Upper lobe of right lung (tissue), 1 donor: ENCODE measurements around the gene CC2D1B. TPM values are rescaled to one million over a fixed set of nuclear protein-coding genes. Genes with fewer than 3 reads are reported as not detected.

Source experiments
- ATAC-seq: fragments of 200-7000 bp; cut with Tn5 transposase; one replicate; pipeline ENCODE4 v1.9.1; 2020; ENCODE audit warnings: mild to moderate bottlenecking, moderate library complexity
- DNase-seq: peaks from one replicate; pipeline ENCODE4 v3.0.0-alpha.2; 2020
- H3K27ac ChIP-seq: fragments of 200-600 bp; one replicate; pipeline ENCODE4 v1.8.0; 2022
- H3K27me3 ChIP-seq: fragments of 200-600 bp; one replicate; pipeline ENCODE4 v1.8.0; 2022; ENCODE audit warnings: mild to moderate bottlenecking
- H3K36me3 ChIP-seq: fragments of 200-600 bp; one replicate; pipeline ENCODE4 v1.8.0; 2022
- H3K4me1 ChIP-seq: fragments of 200-600 bp; one replicate; pipeline ENCODE4 v1.8.0; 2022
- H3K4me3 ChIP-seq: fragments of 200-600 bp; one replicate; pipeline ENCODE4 v1.8.0; 2022; ENCODE audit warnings: mild to moderate bottlenecking
- H3K9me3 ChIP-seq: fragments of 200-600 bp; one replicate; pipeline ENCODE4 v1.8.0; 2022
- CTCF ChIP-seq: fragments of 200-600 bp; IDR thresholded peaks from one replicate; pipeline ENCODE4 v1.8.0; 2022; ENCODE audit warnings: antibody characterized with exemption
- intact Hi-C: fragments of 100-400 bp; cut with DNase I; formaldehyde crosslinking; loops from one replicate; pipeline ENCODE4 v1.11.0; 2022
- total RNA-seq: library from RNA; stranded (reverse); fragmentation: NEBNext Ultra II Directional; extraction: Animal tissue kit (Norgen Biotek cat#: 25700); gene quantifications from one replicate; pipeline ENCODE4 v1.2.1, GENCODE V29; 2021
- donor health status: DM: no; HTN: yes; CAD: no; lungs with severe emphysema.

CC2D1B gene
- total RNA-seq, 1 donor from 2014 or later: 52.5 TPM

- H3K4me1 ChIP-seq: no peaks in the 10 kb centered on the region
- H3K27me3 ChIP-seq: no peaks in the 10 kb centered on the region
- no peaks in the 10 kb centered on the region for H3K9me3 ChIP-seq
- no peak for ATAC-seq
- no peak for TF ChIP-seq CTCF
- peaks cover 17% of the 10 kb centered on the region for H3K36me3 ChIP-seq
- peak; percentile 32 for DNase-seq
- no peak overlapping the region for H3K27ac ChIP-seq
- H3K4me3 ChIP-seq: no peak overlapping the region
- intact Hi-C loops: no loop called here
Measured at GRCh38 chr1:52341655-52342260, 24.2 kb downstream of the CC2D1B start.

DNA sequence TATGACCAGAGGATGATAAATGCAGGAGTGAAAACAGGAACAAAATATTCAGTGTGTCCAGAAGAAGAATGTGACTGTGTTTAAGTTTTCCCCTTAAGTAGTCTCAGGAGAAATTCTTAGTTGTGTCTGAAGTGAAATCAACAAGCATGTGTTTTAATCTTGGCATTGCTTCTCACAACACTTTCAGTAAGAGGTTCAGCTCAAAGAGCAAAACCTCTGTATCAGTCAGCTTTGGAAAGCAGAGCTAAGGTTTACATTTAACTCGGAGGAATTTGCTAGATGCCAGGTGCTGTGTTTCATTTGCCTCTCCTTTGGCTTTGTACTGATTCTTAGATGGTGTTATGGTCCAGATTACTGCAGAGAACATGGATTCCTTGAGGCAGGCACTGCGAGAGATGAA is 28.6 kb downstream of the CC2D1B start:
- ATAC-seq (peak; percentile 51), DNase-seq (no peak)
- H3K9me3 ChIP-seq: no peaks in the 10 kb centered on the region
- intact Hi-C loops: no loop called here
- no peaks in the 10 kb centered on the region for H3K4me1 ChIP-seq
- H3K36me3 ChIP-seq: peaks cover 20% of the 10 kb centered on the region
- no peak for TF ChIP-seq CTCF
- no peaks in the 10 kb centered on the region for H3K27me3 ChIP-seq
- no peak overlapping the region for H3K4me3 ChIP-seq
- H3K27ac ChIP-seq: no peak overlapping the region

DNA sequence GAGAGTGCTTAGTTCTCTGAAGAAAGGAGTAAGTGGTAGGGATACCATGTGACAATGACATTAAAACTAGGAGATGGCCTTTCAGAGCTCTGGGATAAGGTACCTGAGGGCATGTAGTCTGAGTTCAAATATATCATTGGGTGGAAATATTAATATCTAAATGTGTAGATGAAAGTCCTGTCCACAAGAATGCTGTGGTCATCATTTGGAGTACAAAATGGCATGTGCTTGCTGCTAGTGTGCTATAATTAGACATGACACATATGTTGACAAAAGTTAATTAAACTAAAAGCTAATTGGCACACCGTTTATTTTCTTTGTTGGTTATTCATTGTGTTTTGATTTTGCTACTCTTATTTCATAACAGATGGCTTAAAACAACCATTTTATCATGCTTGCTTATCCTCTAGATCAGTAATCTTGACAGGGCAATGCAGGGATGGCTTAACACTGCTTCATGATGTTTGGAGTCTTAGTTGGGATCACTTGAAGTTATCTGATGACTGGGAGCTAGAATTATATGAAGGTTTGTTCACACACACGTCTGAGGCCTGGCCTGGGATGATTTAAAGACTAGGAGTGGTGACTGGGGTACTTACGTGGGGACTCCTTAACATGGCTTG is 31.0 kb downstream of the CC2D1B start:
- no peak for TF ChIP-seq CTCF
- Histone ChIP-seq H3K27ac (no peak overlapping the region), H3K4me3 (no peak overlapping the region), H3K27me3 (no peaks in the 10 kb centered on the region), H3K9me3 (no peaks in the 10 kb centered on the region), H3K36me3 (peaks cover 15% of the 10 kb centered on the region), H3K4me1 (no peaks in the 10 kb centered on the region)
- DNase-seq: no peak
- intact Hi-C loops: no loop called here
- no peak for ATAC-seq

DNA sequence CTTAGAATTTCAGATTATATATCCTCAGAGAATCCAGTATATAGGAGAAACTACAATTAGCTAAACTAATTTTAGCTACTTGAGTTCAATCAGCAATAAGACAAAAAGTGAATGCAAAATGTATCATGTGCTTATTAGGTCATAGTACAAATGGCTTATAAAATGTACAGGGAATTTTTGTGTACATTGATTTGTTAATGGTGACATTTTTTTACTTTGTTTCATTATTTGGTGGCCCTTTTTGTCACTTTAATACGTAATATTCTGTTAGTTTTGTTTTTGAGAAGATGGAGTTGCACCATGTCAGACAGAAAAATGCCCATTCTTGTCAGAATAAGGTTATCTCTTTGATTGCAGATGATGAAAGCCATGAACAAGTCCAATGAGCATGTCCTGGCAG is 33.6 kb downstream of the CC2D1B start:
- no peak overlapping the region for H3K27ac ChIP-seq
- H3K36me3 ChIP-seq: peaks cover 7% of the 10 kb centered on the region
- no peak for TF ChIP-seq CTCF
- DNase-seq: no peak
- no peak for ATAC-seq
- H3K4me1 ChIP-seq: no peaks in the 10 kb centered on the region
- H3K4me3 ChIP-seq: no peak overlapping the region
- no peaks in the 10 kb centered on the region for H3K9me3 ChIP-seq
- intact Hi-C loops: no loop called here
- no peaks in the 10 kb centered on the region for H3K27me3 ChIP-seq

DNA sequence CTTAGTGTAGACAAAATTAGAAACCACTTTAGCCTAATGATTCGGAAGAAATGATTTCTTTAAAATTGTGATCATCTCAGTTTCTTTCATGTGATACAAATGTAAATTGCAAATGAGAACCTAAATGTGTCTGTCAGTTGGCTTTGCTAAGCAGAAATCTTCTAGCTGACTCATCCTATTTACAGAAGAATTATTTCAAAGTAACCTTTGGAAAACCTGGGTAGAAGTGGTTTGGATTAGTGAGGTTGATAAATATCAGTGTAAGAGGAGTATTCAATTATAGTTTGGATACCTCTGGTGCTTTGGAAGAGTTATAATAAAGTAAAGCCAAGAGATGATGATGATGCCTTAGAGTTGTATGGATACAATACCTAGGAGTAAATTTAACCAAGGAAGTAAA is 37.4 kb downstream of the CC2D1B start:
- Histone ChIP-seq H3K4me3 (no peak overlapping the region), H3K27me3 (no peaks in the 10 kb centered on the region), H3K9me3 (no peaks in the 10 kb centered on the region), H3K36me3 (peaks cover 7% of the 10 kb centered on the region), H3K4me1 (no peaks in the 10 kb centered on the region), H3K27ac (no peak overlapping the region)
- intact Hi-C loops: no loop called here
- no peak for TF ChIP-seq CTCF
- no peak for ATAC-seq
- no peak for DNase-seq

DNA sequence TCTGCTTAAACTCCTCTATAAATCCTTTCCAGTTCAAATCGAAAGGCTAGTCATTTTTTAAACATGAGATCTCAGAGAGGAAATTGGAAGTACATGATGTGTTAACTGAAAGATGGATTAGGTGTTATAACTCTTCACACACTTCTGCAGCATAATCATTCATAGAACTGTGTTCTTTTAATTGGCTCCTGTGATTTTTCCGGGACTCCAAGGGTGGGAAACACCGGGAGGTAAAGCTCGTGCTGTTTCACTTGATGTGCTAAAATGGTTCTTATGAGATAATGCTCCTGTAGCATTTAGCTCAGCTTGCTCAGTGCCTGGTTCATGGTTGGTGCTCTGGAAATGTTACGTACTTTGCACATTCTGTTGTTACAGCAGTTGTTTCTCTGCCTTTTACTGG is 40.2 kb downstream of the CC2D1B start:
- no peaks in the 10 kb centered on the region for H3K36me3 ChIP-seq
- no peaks in the 10 kb centered on the region for H3K9me3 ChIP-seq
- no peak overlapping the region for H3K4me3 ChIP-seq
- no peak overlapping the region for H3K27ac ChIP-seq
- DNase-seq: no peak
- intact Hi-C loops: no loop called here
- H3K27me3 ChIP-seq: no peaks in the 10 kb centered on the region
- H3K4me1 ChIP-seq: no peaks in the 10 kb centered on the region
- ATAC-seq: no peak
- TF ChIP-seq CTCF: no peak
